Small intestine (tissue), 7 donors: ENCODE data around the gene CD36. TPM values are rescaled to one million over a fixed set of nuclear protein-coding genes. Genes with fewer than 3 reads are reported as not detected.

ENCODE experiments used
- DNase-seq, 2 donors: peaks; one replicate each; pipeline versions ENCODE4 v3.0.0 to v3.0.0-alpha.2; 2013
- FAIRE-seq: peaks from 2 replicates; lab custom pipeline; 2012; peaks lifted over from hg19 to GRCh38; lab: Jason Lieb, UNC
- H3K27ac ChIP-seq, 3 donors: one replicate each; pipeline ENCODE4 v1.5.1; 2013; ENCODE audit warnings: low read length in 2 of 3, mild to moderate bottlenecking in 2 of 3, control low read depth in 1 of 3, inconsistent platforms in 1 of 3, low read depth in 1 of 3, moderate library complexity in 1 of 3
- H3K27me3 ChIP-seq, 3 donors: one replicate each; pipeline ENCODE4 v1.6.1; 2013; ENCODE audit warnings: low read length in 3 of 3, inconsistent platforms in 1 of 3; ENCODE audit not compliant: control insufficient read depth in 3 of 3, insufficient read depth in 3 of 3
- H3K36me3 ChIP-seq, 3 donors: one replicate each; pipeline ENCODE4 v1.6.1; 2013; ENCODE audit warnings: low read length in 3 of 3, inconsistent platforms in 1 of 3, low read depth in 1 of 3, mild to moderate bottlenecking in 1 of 3, moderate library complexity in 1 of 3; ENCODE audit not compliant: control insufficient read depth in 3 of 3, insufficient read depth in 2 of 3
- H3K4me1 ChIP-seq, 3 donors: one replicate each; pipeline ENCODE4 v1.6.1; 2013; ENCODE audit warnings: low read length in 2 of 3, inconsistent platforms in 1 of 3, low read depth in 1 of 3, mild to moderate bottlenecking in 1 of 3, moderate library complexity in 1 of 3; ENCODE audit not compliant: control insufficient read depth in 3 of 3, insufficient read depth in 2 of 3
- H3K4me3 ChIP-seq, 3 donors: one replicate each; pipeline ENCODE4 v1.5.1; 2013; ENCODE audit warnings: low read length in 3 of 3, control low read depth in 1 of 3, inconsistent platforms in 1 of 3, low read depth in 1 of 3, mild to moderate bottlenecking in 1 of 3, moderate library complexity in 1 of 3
- H3K9me3 ChIP-seq, 2 donors: one replicate each; pipeline ENCODE4 v1.6.1; 2013; ENCODE audit warnings: low read depth in 1 of 2, low read length in 1 of 2; ENCODE audit not compliant: control insufficient read depth in 2 of 2, insufficient read depth in 1 of 2
- WGBS, 3 donors: extraction: QIAGEN DNeasy Blood & Tissue Kit; methylation state at CpG; one replicate each; pipeline ENCODE4 v1.1.7; 2013; 5-methylcytosine and 5-hydroxymethylcytosine counted together
- polyA plus RNA-seq, 4 donors: library from polyadenylated mRNA; stranded (reverse) in 3 of 4; unstranded in 1 of 4; fragments of 200-250 nt in 3 of 4; fragments of 120-200 nt in 1 of 4; gene quantifications; one replicate each; pipeline versions ENCODE4 v1.2.1 to v1.2.3, GENCODE V29; 2013
- donor health status: healthy with polysubstance abuse.
- donor health status: control.
- donor health status: control.
- donor health status: Bipolar disorder and iron deficiency.
- donor health status: healthy.

CD36 gene
- polyA plus RNA-seq, 4 donors: 27.3 to 55.4 (median 42.6) TPM

GRCh38 chr7:80647436-80647835 is 9.0 kb downstream of the CD36 start:
- 33 to 61% (median 39%) methylated on average over 3 of the region's 3 CpGs for WGBS, 3 donors
- no peaks in the 10 kb centered on the region for H3K27me3 ChIP-seq
- H3K9me3 ChIP-seq: no peaks in the 10 kb centered on the region
- H3K4me1 ChIP-seq: no peaks in the 10 kb centered on the region
- H3K4me3 ChIP-seq: peak overlapping the region in 2 of 3 donors; percentile 1 to 56
- FAIRE-seq (no peak), DNase-seq (no peak)
- H3K27ac ChIP-seq: no peak overlapping the region
- H3K36me3 ChIP-seq: no peaks in the 10 kb centered on the region

DNA sequence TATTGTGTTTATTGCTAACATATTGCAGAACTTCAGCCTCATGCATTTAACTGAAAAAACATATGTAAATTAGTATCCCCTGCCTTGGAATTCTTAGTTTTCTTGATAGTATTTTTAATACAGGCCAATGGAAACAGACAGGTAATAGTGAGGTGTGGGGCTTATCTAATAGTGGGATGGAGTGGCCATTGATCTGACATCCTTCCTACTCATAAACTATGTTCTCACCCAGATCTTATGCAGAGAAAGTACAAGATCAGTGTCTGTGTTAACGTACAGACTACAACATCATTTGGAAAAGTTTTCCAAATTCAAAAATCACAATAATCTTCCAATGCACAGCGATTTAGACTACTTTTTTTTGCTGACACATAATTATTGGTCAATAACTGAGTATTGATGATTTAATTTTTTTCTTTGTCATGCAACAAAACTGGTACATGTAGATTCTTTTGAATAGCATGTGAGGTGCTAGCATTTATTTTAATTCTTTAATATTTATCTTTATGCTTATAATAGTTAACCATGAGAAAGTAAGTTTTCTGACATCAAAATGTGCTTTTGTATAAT is 9.7 kb downstream of the CD36 start:
- DNase-seq (no peak), FAIRE-seq (no peak)
- H3K4me3 ChIP-seq: peak overlapping the region in 2 of 3 donors; percentile 1 to 56
- no peak overlapping the region for H3K27ac ChIP-seq
- H3K36me3 ChIP-seq: no peaks in the 10 kb centered on the region
- no peaks in the 10 kb centered on the region for H3K9me3 ChIP-seq
- WGBS, 3 donors: 75 to 93% (median 80%) methylated on average over 2 of the region's 2 CpGs
- no peaks in the 10 kb centered on the region for H3K4me1 ChIP-seq
- no peaks in the 10 kb centered on the region for H3K27me3 ChIP-seq

DNA sequence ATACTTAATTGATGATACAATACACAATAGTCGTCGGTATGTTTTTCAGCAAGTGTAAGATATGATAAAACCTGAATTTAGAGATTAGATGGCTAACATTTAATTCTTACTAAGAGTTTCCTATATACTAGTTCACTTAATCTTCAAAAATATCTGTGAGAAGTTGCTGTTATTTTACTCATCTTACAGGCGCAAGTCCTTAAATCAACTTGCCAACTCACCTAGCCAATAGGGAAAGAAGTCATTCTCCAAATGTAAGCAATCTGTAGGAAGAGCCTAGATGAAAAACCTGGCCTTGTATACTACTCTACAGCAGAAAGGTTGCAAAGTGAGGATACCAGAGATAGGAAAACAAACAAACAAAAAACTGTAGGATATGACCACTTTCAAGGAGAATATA is 10.6 kb downstream of the CD36 start:
- no peak for DNase-seq
- FAIRE-seq: no peak
- no peaks in the 10 kb centered on the region for H3K9me3 ChIP-seq
- peak overlapping the region in 1 of 3 donors; percentile 17 for H3K4me3 ChIP-seq
- WGBS, 3 donors: 75 to 93% (median 92%) methylated on average over 3 of the region's 3 CpGs
- no peak overlapping the region for H3K27ac ChIP-seq
- H3K4me1 ChIP-seq: no peaks in the 10 kb centered on the region
- no peaks in the 10 kb centered on the region for H3K36me3 ChIP-seq
- H3K27me3 ChIP-seq: no peaks in the 10 kb centered on the region

- FAIRE-seq: no peak
- Histone ChIP-seq H3K9me3 (no peaks in the 10 kb centered on the region), H3K36me3 (no peaks in the 10 kb centered on the region), H3K27me3 (no peaks in the 10 kb centered on the region), H3K27ac (no peak overlapping the region), H3K4me3 (no peak overlapping the region), H3K4me1 (no peaks in the 10 kb centered on the region)
- 93 to 99% (median 94%) methylated on average over 2 of the region's 2 CpGs for WGBS, 3 donors
- DNase-seq: no peak
Observed at GRCh38 chr7:80650030-80650429, 11.6 kb downstream of the CD36 start.

DNA sequence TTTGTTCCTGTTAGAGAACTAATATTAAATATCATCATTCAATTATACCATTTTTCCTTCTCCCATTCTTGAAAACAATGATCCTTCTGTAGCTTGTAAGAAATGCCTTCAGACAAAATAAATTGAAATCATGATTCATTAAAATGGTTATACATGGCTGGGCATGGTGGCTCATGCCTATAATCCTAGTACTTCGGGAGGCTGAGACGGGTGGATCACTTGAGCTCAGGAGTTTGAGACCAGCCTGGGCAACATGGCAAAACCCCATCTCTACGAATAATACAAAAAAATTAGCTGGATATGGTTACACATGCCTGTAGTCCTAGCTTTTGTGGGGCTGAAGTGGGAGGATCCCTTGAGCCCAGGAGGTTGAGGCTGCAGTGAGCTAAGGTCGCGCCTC is 13.0 kb downstream of the CD36 start:
- Histone ChIP-seq H3K27me3 (no peaks in the 10 kb centered on the region), H3K27ac (no peak overlapping the region), H3K4me1 (no peaks in the 10 kb centered on the region), H3K36me3 (no peaks in the 10 kb centered on the region), H3K9me3 (no peaks in the 10 kb centered on the region), H3K4me3 (no peak overlapping the region)
- DNase-seq: no peak
- no peak for FAIRE-seq
- 93 to 97% (median 96%) methylated on average over 5 of the region's 5 CpGs for WGBS, 3 donors

DNA sequence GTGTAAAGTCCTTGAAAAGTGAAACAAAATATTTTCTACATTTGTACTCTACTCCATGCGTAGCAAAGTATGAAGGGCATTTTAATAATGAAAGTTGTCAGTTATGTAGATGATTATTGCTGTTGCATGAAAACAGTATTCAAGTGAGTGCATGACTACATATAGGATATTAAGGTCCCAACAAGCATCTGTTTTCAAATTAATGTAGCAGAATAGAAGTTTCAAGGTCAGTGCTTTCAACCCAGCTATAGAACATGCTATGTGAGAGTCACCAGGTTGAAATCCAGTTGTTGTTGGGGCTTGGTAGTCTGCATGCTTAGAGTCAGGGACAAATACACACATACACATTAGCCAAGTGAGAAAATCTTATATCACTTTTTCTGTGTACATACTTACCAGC is 14.8 kb downstream of the CD36 start:
- no peaks in the 10 kb centered on the region for H3K27me3 ChIP-seq
- no peak overlapping the region for H3K4me3 ChIP-seq
- no peak overlapping the region for H3K27ac ChIP-seq
- 86 to 93% (median 86%) methylated on average over 1 of the region's 1 CpG for WGBS, 3 donors
- DNase-seq (no peak), FAIRE-seq (no peak)
- peaks cover 0 to 2% (median 0%) of the 10 kb centered on the region in 3 donors for H3K36me3 ChIP-seq
- H3K4me1 ChIP-seq: no peaks in the 10 kb centered on the region
- no peaks in the 10 kb centered on the region for H3K9me3 ChIP-seq

DNA sequence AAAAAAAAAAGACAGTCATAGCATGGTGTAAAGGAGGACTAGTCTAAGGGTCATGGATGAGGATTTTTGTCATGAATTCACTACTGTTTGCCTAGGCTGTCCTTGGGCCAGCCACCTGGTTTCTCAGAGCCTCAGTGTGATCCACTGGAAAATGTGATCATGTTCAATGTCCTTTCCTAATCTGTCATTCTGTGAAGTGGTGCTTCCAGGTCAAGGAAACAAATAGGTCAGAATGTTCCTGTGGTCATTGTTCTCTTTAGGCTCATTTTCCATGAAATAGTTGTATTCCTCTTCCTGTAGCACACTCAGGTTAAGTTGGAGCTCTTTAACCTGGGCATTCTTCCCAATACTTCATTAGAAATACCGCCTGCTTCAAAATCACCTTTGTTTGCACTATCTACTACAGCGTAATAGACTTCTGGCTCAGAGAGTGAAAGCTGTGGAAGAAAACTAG is 16.5 kb downstream of the CD36 start:
- Histone ChIP-seq H3K36me3 (peaks cover 0 to 2% (median 0%) of the 10 kb centered on the region in 3 donors), H3K27me3 (no peaks in the 10 kb centered on the region), H3K9me3 (no peaks in the 10 kb centered on the region), H3K4me3 (no peak overlapping the region), H3K27ac (no peak overlapping the region), H3K4me1 (no peaks in the 10 kb centered on the region)
- FAIRE-seq (no peak), DNase-seq (no peak)
- WGBS, 3 donors: 25 to 57% (median 38%) methylated on average over 2 of the region's 2 CpGs

- no peak for DNase-seq
- Histone ChIP-seq H3K9me3 (no peaks in the 10 kb centered on the region), H3K4me3 (no peak overlapping the region), H3K36me3 (peaks cover 0 to 2% (median 0%) of the 10 kb centered on the region in 3 donors), H3K27ac (no peak overlapping the region), H3K27me3 (no peaks in the 10 kb centered on the region), H3K4me1 (no peaks in the 10 kb centered on the region)
- no peak for FAIRE-seq
- 74 to 90% (median 78%) methylated on average over 4 of the region's 4 CpGs for WGBS, 3 donors
Observed at GRCh38 chr7:80656029-80656428, 17.6 kb downstream of the CD36 start.
